ENCODE data around the gene RFX1.

Gene RFX1

DNA sequence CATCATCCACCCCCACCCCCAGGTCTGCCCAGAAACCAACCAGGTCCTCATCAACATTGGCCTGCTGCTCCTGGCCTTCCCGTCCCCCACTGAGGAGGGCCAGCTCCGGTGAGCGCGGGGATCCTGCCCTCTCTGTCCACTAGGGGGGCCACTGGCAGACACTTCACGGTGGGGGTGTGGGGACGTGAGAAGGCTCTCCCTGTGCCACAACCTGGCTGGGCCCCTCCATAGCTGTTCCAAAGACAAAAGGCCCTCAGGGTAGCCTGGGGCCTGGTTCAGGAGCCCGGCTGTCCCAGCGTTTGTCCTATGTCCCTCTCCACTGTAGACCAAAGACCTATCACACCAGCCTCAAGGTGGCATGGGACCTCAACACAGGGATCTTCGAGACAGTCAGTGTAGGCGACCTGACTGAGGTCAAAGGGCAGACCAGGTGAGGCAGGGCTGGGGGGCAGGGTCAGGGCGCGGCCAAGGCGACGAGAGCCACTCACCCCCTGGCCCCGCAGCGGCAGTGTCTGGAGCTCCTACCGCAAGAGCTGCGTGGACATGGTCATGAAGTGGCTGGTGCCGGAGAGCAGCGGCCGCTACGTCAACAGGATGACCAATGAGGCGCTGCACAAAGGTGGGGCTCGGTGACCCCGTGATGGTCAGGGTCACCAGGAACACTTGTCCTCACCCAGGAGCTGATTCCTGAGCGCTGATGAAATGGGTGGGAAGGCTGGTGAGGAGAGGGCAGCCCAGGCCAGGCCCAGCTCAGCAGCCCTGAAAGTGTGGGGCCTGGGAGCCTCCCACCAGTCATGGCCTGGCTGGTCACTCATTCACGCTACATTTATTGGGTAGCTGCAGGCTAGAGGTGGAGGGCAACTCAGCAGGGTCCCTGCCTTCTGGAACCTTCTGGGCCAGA is 45.9 kb downstream of the RFX1 start:
- DNase-seq (ENCODE audit: extremely low read depth, low read depth): no peak
- H3K4me3 ChIP-seq (replicated peaks; ENCODE audit: low read depth, low read length): no peak overlapping the region
- TF ChIP-seq, protein P1, sequence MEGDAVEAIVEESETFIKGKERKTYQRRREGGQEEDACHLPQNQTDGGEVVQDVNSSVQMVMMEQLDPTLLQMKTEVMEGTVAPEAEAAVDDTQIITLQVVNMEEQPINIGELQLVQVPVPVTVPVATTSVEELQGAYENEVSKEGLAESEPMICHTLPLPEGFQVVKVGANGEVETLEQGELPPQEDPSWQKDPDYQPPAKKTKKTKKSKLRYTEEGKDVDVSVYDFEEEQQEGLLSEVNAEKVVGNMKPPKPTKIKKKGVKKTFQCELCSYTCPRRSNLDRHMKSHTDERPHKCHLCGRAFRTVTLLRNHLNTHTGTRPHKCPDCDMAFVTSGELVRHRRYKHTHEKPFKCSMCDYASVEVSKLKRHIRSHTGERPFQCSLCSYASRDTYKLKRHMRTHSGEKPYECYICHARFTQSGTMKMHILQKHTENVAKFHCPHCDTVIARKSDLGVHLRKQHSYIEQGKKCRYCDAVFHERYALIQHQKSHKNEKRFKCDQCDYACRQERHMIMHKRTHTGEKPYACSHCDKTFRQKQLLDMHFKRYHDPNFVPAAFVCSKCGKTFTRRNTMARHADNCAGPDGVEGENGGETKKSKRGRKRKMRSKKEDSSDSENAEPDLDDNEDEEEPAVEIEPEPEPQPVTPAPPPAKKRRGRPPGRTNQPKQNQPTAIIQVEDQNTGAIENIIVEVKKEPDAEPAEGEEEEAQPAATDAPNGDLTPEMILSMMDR (IDR thresholded peaks at IDR 0.05; ENCODE audit: low read depth, low read length, missing control alignments): peak; percentile 33

DNA sequence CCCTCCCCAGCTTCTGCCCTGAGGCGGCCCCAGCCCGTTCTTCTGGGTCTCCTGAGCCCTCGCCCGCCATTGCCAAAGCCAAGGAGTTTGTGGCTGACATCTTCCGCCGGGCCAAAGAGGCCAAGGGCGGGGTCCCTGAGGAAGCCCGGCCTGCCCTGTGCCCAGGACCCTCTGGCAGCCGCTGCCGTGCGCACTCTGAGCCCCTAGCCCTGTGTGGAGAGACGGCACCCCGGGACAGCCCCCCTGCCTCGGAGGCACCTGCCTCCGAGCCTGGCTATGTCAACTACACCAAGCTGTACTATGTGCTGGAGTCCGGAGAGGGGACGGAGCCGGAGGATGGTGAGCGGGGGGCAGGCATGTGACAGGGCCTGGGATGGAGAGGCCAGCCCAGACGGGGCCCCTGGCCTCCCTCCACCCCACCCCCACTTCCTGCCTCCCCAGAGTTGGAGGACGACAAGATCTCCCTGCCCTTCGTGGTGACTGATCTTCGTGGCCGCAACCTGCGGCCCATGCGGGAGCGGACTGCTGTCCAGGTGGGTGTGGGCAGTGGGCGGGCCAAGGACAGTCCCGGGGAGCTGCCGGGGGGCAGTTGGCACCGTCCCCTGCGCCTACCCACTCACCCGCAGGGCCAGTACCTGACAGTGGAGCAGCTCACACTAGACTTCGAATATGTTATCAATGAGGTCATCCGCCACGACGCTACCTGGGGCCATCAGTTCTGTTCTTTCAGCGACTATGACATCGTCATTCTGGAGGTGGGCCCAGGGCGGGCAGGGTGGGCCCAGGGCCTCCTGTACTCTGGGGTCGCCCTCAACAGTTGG is 46.8 kb downstream of the RFX1 start:
- TF ChIP-seq, protein P1 (IDR thresholded peaks at IDR 0.05; ENCODE audit: low read depth, low read length, missing control alignments): no peak
- no peak overlapping the region for H3K4me3 ChIP-seq (replicated peaks; ENCODE audit: low read depth, low read length)
- no peak for DNase-seq (ENCODE audit: extremely low read depth, low read depth)

DNA sequence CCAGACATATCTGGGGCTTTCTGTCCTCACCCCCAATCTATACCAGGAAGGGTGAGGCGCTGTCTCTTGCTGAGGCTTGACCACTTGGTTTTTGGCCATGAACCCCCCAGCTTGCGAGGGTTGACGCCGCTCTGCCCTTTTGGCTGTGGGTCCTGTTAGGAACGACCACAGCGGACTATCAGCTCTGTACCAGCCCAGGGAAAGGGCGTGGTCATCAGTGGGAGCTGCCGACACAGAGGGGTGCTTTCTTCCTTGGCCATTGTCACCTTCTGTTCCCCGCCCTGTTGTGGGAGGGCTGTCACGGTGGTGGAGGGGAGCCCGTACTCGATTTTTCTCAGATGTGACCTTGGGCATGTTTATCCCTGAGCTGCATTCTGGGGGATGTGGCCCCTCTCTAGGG is 48.1 kb downstream of the RFX1 start:
- TF ChIP-seq, protein P1 (IDR thresholded peaks at IDR 0.05; ENCODE audit: low read depth, low read length, missing control alignments): no peak
- DNase-seq (ENCODE audit: extremely low read depth, low read depth): no peak
- H3K4me3 ChIP-seq (replicated peaks; ENCODE audit: low read depth, low read length): no peak overlapping the region

DNA sequence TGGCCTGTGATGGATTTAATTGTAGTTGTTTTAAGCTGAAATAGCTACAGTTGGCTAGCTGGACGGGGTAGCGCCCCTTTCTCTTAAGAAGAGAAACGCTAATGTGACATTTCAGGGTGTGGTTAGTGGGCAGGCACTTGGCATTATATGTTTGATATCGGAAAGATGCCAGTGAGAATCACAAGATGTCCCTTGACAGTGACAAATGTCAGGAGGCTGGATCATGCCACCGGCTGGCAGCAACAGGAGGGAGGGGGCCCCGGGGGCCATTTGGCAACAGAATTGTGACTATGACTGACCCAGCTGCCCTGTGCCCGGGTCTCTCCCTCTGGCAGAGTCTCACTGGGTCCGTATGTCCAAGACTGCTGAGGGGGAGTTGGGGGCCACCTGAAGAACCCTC is 49.1 kb downstream of the RFX1 start:
- DNase-seq (ENCODE audit: extremely low read depth, low read depth): no peak

DNA sequence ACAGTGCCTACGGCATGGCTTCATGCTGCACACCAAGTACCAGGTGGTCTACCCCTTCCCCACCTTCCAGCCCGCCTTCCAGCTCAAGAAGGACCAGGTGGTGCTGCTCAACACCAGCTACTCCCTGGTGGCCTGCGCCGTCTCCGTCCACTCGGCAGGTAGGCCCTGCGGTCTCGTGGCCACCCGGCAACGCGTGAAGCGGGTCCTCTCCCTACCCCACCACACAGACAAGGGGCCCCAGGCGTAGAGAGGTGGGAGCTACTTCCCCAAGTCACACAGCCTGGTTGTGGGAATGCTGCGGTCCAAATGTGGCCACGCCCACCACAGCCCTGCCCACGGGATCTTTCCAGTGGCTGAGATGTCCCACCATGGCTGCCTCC is 49.8 kb downstream of the RFX1 start:
- H3K4me3 ChIP-seq (replicated peaks; ENCODE audit: low read depth, low read length): no peak overlapping the region
- TF ChIP-seq, protein P1 (IDR thresholded peaks at IDR 0.05; ENCODE audit: low read depth, low read length, missing control alignments): no peak
- DNase-seq (ENCODE audit: extremely low read depth, low read depth): no peak

More for the DNA sequence above, 49.1 kb downstream of the RFX1 start:
- TF ChIP-seq, protein P1 (IDR thresholded peaks at IDR 0.05; ENCODE audit: low read depth, low read length, missing control alignments): no peak
- no peak overlapping the region for H3K4me3 ChIP-seq (replicated peaks; ENCODE audit: low read depth, low read length)

DNA sequence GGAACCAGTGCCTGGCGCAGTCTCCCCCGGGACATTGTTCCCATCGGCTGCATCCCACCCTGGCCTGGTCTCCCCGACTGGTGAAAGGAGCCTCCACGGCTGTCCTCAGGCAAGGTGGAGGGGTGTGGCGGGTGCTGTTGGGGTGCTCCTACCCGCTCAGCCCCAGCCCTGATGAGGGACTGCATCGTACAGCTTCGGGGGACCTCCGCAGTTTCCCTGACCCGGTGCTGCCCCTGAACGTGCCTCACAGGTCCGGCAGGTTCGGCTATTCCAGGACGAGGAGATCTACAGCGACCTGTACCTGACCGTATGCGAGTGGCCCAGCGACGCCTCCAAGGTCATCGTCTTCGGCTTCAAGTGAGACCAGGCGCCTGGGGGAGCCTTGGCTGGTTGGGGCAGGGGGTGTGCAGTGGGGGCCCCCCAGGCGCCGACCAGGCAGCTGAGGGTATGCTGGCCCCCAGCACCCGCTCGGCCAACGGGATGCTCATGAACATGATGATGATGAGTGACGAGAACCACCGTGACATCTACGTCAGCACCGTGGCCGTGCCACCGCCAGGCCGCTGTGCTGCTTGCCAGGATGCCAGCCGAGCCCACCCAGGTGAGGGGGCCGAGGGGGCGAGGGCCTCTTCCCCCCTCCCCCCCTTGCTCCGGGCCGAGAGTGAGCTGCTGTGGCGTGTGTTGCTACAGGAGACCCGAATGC is 50.3 kb downstream of the RFX1 start:
- H3K4me3 ChIP-seq (replicated peaks; ENCODE audit: low read depth, low read length): no peak overlapping the region
- DNase-seq (ENCODE audit: extremely low read depth, low read depth): no peak
- TF ChIP-seq, protein P1 (IDR thresholded peaks at IDR 0.05; ENCODE audit: low read depth, low read length, missing control alignments): no peak
